Activated naive CD8-positive, alpha-beta T cell (primary cell): ENCODE results near the gene SPRED2.
A peak's percentile ranks its signal among the peaks of the same experiment; 100 is the strongest.

ENCODE experiments used
- H3K27ac Mint-ChIP-seq: one replicate; pipeline ENCODE4 v1.8.0; 2021; ENCODE audit warnings: mixed read lengths
- H3K27me3 Mint-ChIP-seq: one replicate; pipeline ENCODE4 v1.8.0; 2021; ENCODE audit warnings: mixed read lengths
- H3K36me3 Mint-ChIP-seq: one replicate; pipeline ENCODE4 v1.8.0; 2021; ENCODE audit warnings: mixed read lengths
- H3K4me1 Mint-ChIP-seq: one replicate; pipeline ENCODE4 v1.8.0; 2021; ENCODE audit warnings: low read depth, mixed read lengths
- H3K4me3 Mint-ChIP-seq: one replicate; pipeline ENCODE4 v1.8.0; 2021; ENCODE audit warnings: mild to moderate bottlenecking, mixed read lengths
- H3K9me3 Mint-ChIP-seq: one replicate; pipeline ENCODE4 v1.8.0; 2021; ENCODE audit warnings: low read depth, mixed read lengths

SPRED2 gene

GRCh38 chr2:65277791-65278483, 154.5 kb downstream of the SPRED2 start:
- Mint-ChIP-seq H3K4me1 (peaks cover 16% of the 10 kb centered on the region), H3K9me3 (no peaks in the 10 kb centered on the region), H3K27ac (no peak overlapping the region), H3K36me3 (no peaks in the 10 kb centered on the region), H3K4me3 (no peak overlapping the region), H3K27me3 (no peaks in the 10 kb centered on the region)

DNA sequence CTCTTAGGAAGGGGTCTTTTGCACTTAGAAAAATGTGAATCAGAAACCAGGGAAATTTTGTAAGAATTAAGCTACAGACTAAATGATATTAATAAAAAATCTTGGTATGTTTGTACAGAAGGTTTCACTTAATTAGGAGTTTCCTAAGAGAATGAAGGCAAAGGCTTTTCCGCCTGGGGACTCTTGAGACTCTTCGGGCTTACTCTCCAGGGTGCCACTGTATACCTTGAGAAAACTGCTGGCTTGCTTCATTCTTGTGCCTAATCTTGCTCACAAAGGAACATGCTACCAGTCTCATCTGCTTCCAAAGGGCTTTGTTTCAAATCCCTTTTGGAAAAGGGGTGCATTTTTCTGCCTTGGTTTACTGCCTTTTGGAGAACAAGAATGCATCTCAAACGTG, 155.3 kb downstream of the SPRED2 start:
- no peaks in the 10 kb centered on the region for H3K36me3 Mint-ChIP-seq
- no peak overlapping the region for H3K4me3 Mint-ChIP-seq
- no peaks in the 10 kb centered on the region for H3K9me3 Mint-ChIP-seq
- H3K27ac Mint-ChIP-seq, result peak overlapping the region; percentile 23
- no peaks in the 10 kb centered on the region for H3K27me3 Mint-ChIP-seq
- H3K4me1 Mint-ChIP-seq, result peaks cover 16% of the 10 kb centered on the region

GRCh38 chr2:65276609-65277008, 155.8 kb downstream of the SPRED2 start:
- Mint-ChIP-seq H3K4me3 (no peak overlapping the region), H3K9me3 (no peaks in the 10 kb centered on the region), H3K27ac (no peak overlapping the region), H3K27me3 (no peaks in the 10 kb centered on the region), H3K36me3 (peaks cover 2% of the 10 kb centered on the region), H3K4me1 (peaks cover 16% of the 10 kb centered on the region)

DNA sequence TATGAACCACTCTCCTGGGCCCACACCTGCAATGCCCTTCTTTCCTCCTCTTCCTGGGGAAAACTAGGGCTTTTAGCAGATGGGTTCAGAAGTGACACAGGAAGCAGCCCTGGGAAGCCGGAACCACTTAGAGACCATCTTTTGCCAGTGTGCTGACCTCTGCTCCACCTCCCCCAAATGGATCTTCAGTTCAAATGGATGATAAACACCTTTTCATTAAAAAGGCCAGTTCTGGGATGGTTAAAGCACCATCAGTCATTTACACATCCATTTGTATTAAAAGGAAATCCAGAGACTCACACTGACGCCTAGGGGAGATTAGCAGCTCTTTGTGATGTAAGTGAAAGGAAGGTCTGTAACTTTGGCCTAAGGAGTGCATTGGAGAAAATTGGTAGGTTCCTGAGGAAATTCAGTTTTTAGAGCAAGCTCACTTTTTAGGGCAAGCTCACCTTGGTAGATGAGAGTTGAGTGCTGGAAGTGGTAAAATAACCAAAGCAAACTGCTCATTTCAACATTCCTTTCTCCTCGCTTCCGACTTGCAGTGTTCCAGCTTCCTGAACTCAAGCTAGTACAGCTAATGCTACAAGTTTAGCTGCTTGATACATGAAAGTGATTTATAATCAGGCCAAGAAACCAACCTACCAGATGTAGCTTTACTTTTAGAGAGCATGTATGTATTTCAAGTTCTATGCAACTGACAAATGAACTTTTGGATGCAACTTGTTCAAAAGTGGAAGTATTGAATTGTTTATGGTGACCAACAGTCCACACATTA, 157.1 kb downstream of the SPRED2 start:
- H3K9me3 Mint-ChIP-seq, result no peaks in the 10 kb centered on the region
- peaks cover 16% of the 10 kb centered on the region for H3K4me1 Mint-ChIP-seq
- peak overlapping the region; percentile 24 for H3K27ac Mint-ChIP-seq
- H3K4me3 Mint-ChIP-seq, result no peak overlapping the region
- peaks cover 3% of the 10 kb centered on the region for H3K36me3 Mint-ChIP-seq
- H3K27me3 Mint-ChIP-seq, result no peaks in the 10 kb centered on the region

DNA sequence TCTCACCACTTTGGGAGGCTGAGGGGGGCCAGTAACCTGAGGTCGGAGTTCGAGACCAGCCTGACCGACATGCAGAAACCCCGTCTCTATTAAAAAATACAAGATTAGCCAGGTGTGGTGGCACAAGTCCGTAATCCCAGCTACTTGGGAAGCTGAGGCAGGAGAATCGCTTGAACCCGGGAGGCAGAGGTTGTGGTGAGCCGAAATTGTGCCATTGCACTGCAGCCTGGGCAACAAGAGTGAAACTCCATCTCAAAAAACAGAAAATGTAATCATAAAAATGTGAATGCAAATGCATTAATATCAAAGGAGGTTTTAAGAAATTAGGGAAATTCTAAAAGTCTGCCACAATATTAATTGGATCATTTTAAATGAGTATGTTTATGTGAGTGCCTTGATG, 159.1 kb downstream of the SPRED2 start:
- Mint-ChIP-seq H3K36me3 (peaks cover 3% of the 10 kb centered on the region), H3K27me3 (no peaks in the 10 kb centered on the region), H3K9me3 (no peaks in the 10 kb centered on the region), H3K4me1 (peaks cover 8% of the 10 kb centered on the region), H3K4me3 (no peak overlapping the region), H3K27ac (peak overlapping the region; percentile 11)

- Mint-ChIP-seq H3K4me1 (peaks cover 8% of the 10 kb centered on the region), H3K4me3 (no peak overlapping the region), H3K27me3 (no peaks in the 10 kb centered on the region), H3K27ac (no peak overlapping the region), H3K36me3 (peaks cover 6% of the 10 kb centered on the region), H3K9me3 (no peaks in the 10 kb centered on the region)
Observed at GRCh38 chr2:65268957-65269356, 163.4 kb downstream of the SPRED2 start.

DNA sequence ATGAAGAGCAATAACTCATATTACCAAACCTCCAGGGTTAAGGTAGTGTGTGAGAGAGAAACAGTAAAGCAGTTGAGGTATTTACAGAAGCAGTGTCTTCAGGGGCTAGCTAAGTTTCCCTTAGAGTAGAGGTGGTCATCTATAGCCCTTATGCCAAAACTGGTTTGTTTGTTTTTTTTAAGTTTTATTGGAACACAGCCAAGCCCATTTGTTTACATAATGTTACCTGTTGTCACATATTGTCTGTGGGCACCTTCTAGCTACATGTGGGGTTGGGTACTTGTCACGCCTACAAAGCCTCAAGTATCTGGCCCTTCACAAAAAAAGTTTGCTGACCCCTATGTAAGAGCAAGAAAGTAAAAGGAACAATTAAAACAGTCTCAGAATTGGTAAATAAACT, 165.4 kb downstream of the SPRED2 start:
- no peak overlapping the region for H3K27ac Mint-ChIP-seq
- peaks cover 6% of the 10 kb centered on the region for H3K36me3 Mint-ChIP-seq
- peaks cover 8% of the 10 kb centered on the region for H3K4me1 Mint-ChIP-seq
- no peaks in the 10 kb centered on the region for H3K9me3 Mint-ChIP-seq
- no peaks in the 10 kb centered on the region for H3K27me3 Mint-ChIP-seq
- H3K4me3 Mint-ChIP-seq, result no peak overlapping the region

DNA sequence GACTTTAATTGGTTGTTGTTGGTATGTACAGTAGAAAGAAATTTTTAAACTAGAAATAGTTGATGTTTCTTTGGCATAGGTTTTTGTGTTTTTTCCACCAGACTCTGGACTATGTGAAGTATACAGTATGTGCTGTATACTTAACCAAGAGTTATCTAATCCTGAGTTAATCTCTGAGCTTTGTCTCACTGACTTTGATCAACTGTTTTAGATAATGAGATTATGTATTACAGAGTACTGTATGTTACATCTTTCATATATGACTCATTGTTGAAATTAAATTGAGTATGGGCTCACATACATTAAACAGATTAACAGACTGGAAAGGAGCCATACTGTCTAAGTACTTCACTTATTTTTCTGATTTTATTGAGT, 166.7 kb downstream of the SPRED2 start:
- no peak overlapping the region for H3K4me3 Mint-ChIP-seq

DNA sequence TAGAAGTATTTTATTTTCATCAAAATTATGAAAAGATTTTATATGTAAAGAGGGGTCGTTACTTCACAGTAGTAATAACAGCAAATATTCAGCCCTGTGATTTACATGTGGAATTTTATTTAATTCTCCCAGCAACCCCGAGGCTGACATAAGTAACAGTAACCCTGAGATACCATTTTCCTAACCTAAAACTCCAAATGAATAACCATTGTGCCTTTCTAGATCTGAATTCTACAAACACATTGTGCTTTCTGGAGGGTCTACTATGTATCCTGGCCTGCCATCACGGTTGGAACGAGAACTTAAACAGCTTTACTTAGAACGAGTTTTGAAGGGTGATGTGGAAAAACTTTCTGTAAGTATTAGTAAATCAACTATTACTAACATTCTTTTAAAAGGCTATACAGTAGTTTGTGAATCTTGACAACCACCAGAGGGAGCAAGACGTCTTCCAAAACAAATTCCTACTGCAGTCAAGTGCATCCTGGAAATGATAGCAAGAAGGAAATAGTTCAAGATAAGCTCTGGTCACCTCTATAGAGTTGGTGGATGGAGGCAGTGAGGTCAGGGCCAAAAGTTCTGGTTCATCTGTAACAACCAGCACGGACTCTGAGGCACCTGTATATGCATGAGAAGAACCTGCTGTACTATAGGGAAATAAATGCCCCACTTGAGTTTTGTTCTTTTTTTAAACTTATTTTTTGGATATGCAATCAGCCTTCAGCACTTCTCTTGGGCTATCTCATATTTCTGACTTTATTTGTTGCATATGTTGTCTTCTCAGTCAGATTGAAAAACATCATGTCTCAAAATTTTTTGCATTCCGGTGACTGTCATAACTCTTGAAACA, 167.4 kb downstream of the SPRED2 start:
- no peaks in the 10 kb centered on the region for H3K27me3 Mint-ChIP-seq
- peaks cover 8% of the 10 kb centered on the region for H3K36me3 Mint-ChIP-seq
- no peak overlapping the region for H3K4me3 Mint-ChIP-seq
- H3K4me1 Mint-ChIP-seq, result peaks cover 15% of the 10 kb centered on the region
- H3K9me3 Mint-ChIP-seq, result no peaks in the 10 kb centered on the region
- H3K27ac Mint-ChIP-seq, result peak overlapping the region; percentile 79

More for the DNA sequence above, 166.7 kb downstream of the SPRED2 start:
- Mint-ChIP-seq H3K9me3 (no peaks in the 10 kb centered on the region), H3K27me3 (no peaks in the 10 kb centered on the region), H3K4me1 (peaks cover 15% of the 10 kb centered on the region), H3K27ac (no peak overlapping the region), H3K36me3 (peaks cover 8% of the 10 kb centered on the region)

DNA sequence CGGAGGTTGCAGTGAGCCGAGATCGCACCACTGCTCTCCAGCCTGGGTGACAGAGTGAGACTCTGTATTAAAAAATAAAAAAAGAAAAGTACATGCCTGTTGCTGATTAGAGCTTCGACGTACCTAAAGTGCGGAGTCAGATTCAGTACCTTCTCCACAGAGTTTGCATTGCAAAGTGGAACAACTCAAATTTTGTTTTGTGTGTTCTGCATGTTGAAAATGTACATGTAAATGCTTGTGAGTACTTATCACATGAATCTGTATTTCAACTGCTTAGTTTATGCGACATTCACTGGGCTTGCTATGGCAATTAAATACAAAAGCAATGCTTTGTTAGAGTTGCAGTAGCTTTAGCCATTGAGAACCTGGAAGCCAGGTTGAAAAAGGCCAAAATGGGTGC, 168.4 kb downstream of the SPRED2 start:
- Mint-ChIP-seq H3K36me3 (peaks cover 8% of the 10 kb centered on the region), H3K27ac (peak overlapping the region; percentile 46), H3K27me3 (no peaks in the 10 kb centered on the region), H3K4me3 (no peak overlapping the region), H3K4me1 (peaks cover 15% of the 10 kb centered on the region), H3K9me3 (no peaks in the 10 kb centered on the region)

GRCh38 chr2:65263262-65263661, 169.1 kb downstream of the SPRED2 start:
- peaks cover 8% of the 10 kb centered on the region for H3K36me3 Mint-ChIP-seq
- H3K4me3 Mint-ChIP-seq, result no peak overlapping the region
- no peaks in the 10 kb centered on the region for H3K9me3 Mint-ChIP-seq
- no peaks in the 10 kb centered on the region for H3K27me3 Mint-ChIP-seq
- peaks cover 15% of the 10 kb centered on the region for H3K4me1 Mint-ChIP-seq
- no peak overlapping the region for H3K27ac Mint-ChIP-seq

DNA sequence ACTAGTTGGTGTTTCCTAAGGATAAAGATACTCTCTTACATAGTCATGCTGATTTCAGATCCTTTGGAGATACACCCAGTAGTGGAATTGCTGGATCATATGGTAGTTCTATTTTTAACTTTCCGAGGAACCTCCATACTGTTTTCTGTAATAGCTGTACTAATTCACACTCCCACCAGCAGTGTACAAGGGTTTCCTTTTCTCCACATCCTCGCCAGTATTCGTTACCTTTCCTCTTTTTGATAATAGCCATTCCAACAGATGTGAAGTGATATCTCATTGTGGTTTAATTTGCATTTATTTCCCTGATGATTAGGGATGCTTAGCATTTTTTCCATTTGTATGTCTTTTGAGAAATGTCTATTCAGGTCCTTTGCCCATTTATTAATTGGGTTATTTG, 170.7 kb downstream of the SPRED2 start:
- H3K36me3 Mint-ChIP-seq, result peaks cover 8% of the 10 kb centered on the region

More for the DNA sequence above, 170.7 kb downstream of the SPRED2 start:
- peak overlapping the region; percentile 18 for H3K27ac Mint-ChIP-seq
- H3K4me1 Mint-ChIP-seq, result peaks cover 22% of the 10 kb centered on the region
- no peaks in the 10 kb centered on the region for H3K27me3 Mint-ChIP-seq
- H3K9me3 Mint-ChIP-seq, result no peaks in the 10 kb centered on the region
- no peak overlapping the region for H3K4me3 Mint-ChIP-seq
